MCF 10A (cell line): ENCODE results near the gene MLXIP. TPM values are rescaled to one million over a fixed set of nuclear protein-coding genes. Genes with fewer than 3 reads are reported as not detected.
"Not testable (repeated sequence)": the region's sequence is repeated elsewhere in the genome, so short reads cannot be mapped to it uniquely, and the experiment has no call there.

Experiments
- BruUV-seq: library from RNA; stranded (reverse); fragments of 400-500 nt; replicated peaks from 2 replicates; lab custom pipeline; 2021; lab: Mats Ljungman, UMichigan
- CTCF ChIA-PET: fragments of 300-600 bp; sonication (Branson Sonifier 250); formaldehyde crosslinking; extraction: SDS; loops from one replicate; lab custom pipeline; 2021; ENCODE audit warnings: antibody characterized with exemption, inconsistent platforms; lab: Yijun Ruan, JAX
- POLR2A ChIA-PET: fragments of 300-600, 350-650 bp; sonication (Branson Sonifier 250); formaldehyde crosslinking; extraction: SDS; loops from one replicate; lab custom pipeline; 2020; ENCODE audit warnings: antibody characterized with exemption, inconsistent platforms; lab: Yijun Ruan, JAX
- DNase-seq: peaks from one replicate; pipeline ENCODE4 v3.0.0-alpha.2; 2018; ENCODE audit not compliant: unreplicated experiment
- H3K27ac Mint-ChIP-seq: one replicate; pipeline ENCODE4 v1.8.0; 2022; ENCODE audit warnings: mild to moderate bottlenecking, low read depth, mixed read lengths; ENCODE audit not compliant: unreplicated experiment
- H3K27me3 Mint-ChIP-seq: one replicate; pipeline ENCODE4 v1.8.0; 2022; ENCODE audit warnings: mixed read lengths; ENCODE audit not compliant: insufficient read depth, unreplicated experiment
- H3K36me3 Mint-ChIP-seq: one replicate; pipeline ENCODE4 v1.8.0; 2022; ENCODE audit warnings: mild to moderate bottlenecking, moderate library complexity, mixed read lengths; ENCODE audit not compliant: insufficient read depth, unreplicated experiment
- H3K4me1 Mint-ChIP-seq: one replicate; pipeline ENCODE4 v1.8.0; 2022; ENCODE audit warnings: mixed read lengths; ENCODE audit not compliant: insufficient read depth, unreplicated experiment
- H3K4me3 Mint-ChIP-seq: one replicate; pipeline ENCODE4 v1.8.0; 2022; ENCODE audit warnings: mild to moderate bottlenecking, moderate library complexity, mixed read lengths; ENCODE audit not compliant: unreplicated experiment
- H3K9me3 Mint-ChIP-seq: one replicate; pipeline ENCODE4 v1.8.0; 2022; ENCODE audit warnings: mixed read lengths; ENCODE audit not compliant: unreplicated experiment
- intact Hi-C: fragments of 100-400 bp; cut with micrococcal nuclease; formaldehyde crosslinking; loops from 2 replicates; pipeline ENCODE4 v1.14.1; 2022
- total RNA-seq: library from RNA; stranded (reverse); gene quantifications from 2 replicates; pipeline ENCODE4 v1.2.3, GENCODE V29; 2022
- TF ChIP-seq, protein P1 (sequence below): fragments of 200-600 bp; IDR thresholded peaks from one replicate; pipeline ENCODE4 v1.8.0; 2022; ENCODE audit warnings: antibody characterized with exemption, mild to moderate bottlenecking; ENCODE audit not compliant: unreplicated experiment

MLXIP gene
- total RNA-seq, 1 experiment from 2014 or later: 35.6 TPM

DNA sequence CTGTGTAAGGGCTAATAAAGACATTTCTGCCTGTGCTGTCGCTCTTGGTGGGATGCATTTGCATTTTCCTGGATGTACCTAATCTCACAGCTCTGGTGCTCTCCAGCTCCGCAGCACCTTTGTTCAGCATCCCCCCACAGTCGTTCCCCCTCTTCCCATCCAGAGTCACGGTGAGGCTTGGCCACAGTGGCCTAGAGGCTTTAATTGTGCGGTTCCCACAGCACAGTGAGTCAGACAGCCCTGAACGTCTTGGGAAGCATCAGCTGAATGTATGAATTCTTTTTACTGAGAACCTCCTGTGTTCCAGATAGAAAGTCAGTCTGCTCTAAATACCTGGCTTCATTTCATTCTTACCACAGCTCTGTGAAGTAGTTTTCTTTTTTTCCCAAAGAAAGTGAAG lies 28.7 kb downstream of the MLXIP start:
- intact Hi-C loops: no loop called here

DNA sequence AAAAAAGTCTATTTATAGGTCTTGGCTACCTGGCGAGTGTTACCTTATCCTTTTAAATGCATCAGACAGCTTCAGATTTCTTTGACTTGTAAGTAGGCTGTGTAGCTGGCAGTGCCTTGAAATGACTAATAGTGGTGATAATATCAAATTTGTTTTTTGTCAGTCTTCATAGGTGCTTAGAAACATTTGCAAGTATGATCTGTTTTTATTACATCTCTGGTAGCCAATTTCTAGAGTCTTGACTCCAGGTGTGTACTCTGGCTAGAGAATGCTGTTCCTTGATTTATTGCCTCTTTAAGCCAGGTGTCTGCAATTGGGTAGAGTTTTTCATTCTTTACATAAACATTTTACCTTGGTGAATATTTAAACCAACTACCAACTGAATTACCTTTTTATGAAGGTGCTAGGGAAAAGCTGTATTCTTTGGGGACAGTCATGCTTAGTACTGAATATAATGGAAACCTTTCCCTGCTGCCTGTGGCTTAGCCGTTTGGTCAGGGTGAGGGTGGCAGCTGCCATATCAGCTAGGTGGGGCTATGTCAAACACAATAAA lies 32.6 kb downstream of the MLXIP start:
- TF ChIP-seq, protein P1, sequence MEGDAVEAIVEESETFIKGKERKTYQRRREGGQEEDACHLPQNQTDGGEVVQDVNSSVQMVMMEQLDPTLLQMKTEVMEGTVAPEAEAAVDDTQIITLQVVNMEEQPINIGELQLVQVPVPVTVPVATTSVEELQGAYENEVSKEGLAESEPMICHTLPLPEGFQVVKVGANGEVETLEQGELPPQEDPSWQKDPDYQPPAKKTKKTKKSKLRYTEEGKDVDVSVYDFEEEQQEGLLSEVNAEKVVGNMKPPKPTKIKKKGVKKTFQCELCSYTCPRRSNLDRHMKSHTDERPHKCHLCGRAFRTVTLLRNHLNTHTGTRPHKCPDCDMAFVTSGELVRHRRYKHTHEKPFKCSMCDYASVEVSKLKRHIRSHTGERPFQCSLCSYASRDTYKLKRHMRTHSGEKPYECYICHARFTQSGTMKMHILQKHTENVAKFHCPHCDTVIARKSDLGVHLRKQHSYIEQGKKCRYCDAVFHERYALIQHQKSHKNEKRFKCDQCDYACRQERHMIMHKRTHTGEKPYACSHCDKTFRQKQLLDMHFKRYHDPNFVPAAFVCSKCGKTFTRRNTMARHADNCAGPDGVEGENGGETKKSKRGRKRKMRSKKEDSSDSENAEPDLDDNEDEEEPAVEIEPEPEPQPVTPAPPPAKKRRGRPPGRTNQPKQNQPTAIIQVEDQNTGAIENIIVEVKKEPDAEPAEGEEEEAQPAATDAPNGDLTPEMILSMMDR: no peak
- peak; percentile 59 for DNase-seq
- no peaks in the 10 kb centered on the region for H3K27me3 Mint-ChIP-seq
- peaks cover 31% of the 10 kb centered on the region for H3K4me1 Mint-ChIP-seq
- BruUV-seq: no TSS peak
- no peaks in the 10 kb centered on the region for H3K9me3 Mint-ChIP-seq
- peak overlapping the region; percentile 63 for H3K27ac Mint-ChIP-seq
- no peak overlapping the region for H3K4me3 Mint-ChIP-seq
- H3K36me3 Mint-ChIP-seq: no peaks in the 10 kb centered on the region
- intact Hi-C loops: no loop called here
- POLR2A ChIA-PET: interaction anchor here (0.7 to 8.0 kb wide), 17 partner anchors 12 to 223 kb away, joined by 3 to 179 read pairs (median 4); partner anchors contain the start of genes B3GNT4 and MLXIP
- CTCF ChIA-PET: interaction anchor here (0.8 to 1.9 kb wide), 8 partner anchors 11 to 315 kb away, joined by 3 to 14 read pairs (median 3); no protein-coding TSS in a partner anchor

More for the DNA sequence above, 28.7 kb downstream of the MLXIP start:
- Mint-ChIP-seq H3K27me3 (no peaks in the 10 kb centered on the region), H3K9me3 (no peaks in the 10 kb centered on the region), H3K4me1 (peaks cover 36% of the 10 kb centered on the region), H3K27ac (peak overlapping the region; percentile 50), H3K36me3 (no peaks in the 10 kb centered on the region), H3K4me3 (no peak overlapping the region)
- BruUV-seq: no TSS peak
- ChIA-PET POLR2A (interaction anchor here (0.7 to 8.0 kb wide), 3 partner anchors 8 to 118 kb away, joined by 3 to 179 read pairs (median 110); partner anchors contain the start of gene MLXIP), CTCF (interaction anchor here (0.6 to 1.3 kb wide), 5 partner anchors 9 to 755 kb away, joined by 3 to 4 read pairs (median 3); partner anchors contain the start of gene ANAPC5)
- TF ChIP-seq, protein P1: no peak
- peak; percentile 40 for DNase-seq

DNA sequence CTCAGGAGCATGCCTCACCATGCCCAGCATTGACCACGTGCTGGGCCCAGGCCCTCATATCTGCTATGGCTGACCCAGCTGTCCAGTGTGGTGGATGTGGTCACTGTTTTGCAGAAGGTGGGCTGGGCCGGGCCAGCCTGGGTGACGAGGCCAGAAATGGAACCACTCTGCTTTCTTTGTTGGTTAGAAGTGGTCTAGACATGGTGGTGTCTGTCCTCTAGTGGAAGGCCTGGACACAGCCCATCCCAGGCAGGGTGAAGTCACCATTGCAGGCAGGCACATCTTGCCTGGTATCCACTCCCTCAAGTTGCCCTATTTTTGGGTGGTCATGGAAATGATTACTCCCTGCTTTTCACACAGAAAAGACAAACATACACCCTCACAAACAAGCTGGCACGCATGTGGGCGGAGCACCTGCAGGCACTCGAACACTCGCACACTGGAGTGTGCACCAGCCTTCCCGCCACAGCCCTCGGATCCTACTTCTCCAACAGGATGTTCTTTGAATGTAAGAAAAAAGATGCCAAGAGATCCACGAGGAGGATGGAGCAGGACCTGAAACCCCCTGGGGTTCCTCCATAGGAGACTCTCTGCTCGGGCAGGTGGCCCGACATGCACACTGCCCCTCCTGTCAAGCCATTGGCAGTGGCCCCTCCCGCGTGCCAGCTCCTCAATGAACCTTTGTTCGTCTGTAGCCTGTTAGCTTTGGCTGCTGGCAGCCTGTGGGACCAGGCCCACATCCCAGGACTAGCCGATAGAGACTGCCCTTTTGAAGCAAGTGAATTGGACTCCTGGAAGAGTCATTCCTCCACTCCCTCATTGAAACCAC lies 38.4 kb downstream of the MLXIP start:
- Mint-ChIP-seq H3K9me3 (no peaks in the 10 kb centered on the region), H3K36me3 (no peaks in the 10 kb centered on the region), H3K4me3 (no peak overlapping the region), H3K27me3 (no peaks in the 10 kb centered on the region), H3K27ac (no peak overlapping the region), H3K4me1 (peaks cover 12% of the 10 kb centered on the region)
- TF ChIP-seq, protein P1: no peak
- POLR2A ChIA-PET: interaction anchor here (0.7 to 2.4 kb wide), 5 partner anchors 14 to 54 kb away, joined by 3 to 6 read pairs (median 3); partner anchors contain the start of gene MLXIP
- CTCF ChIA-PET: interaction anchor here (0.6 to 1.7 kb wide), 3 partner anchors 36 to 882 kb away, joined by 3 to 7 read pairs (median 3); no protein-coding TSS in a partner anchor
- DNase-seq: no peak
- intact Hi-C loops: no loop called here
- BruUV-seq: no TSS peak

DNA sequence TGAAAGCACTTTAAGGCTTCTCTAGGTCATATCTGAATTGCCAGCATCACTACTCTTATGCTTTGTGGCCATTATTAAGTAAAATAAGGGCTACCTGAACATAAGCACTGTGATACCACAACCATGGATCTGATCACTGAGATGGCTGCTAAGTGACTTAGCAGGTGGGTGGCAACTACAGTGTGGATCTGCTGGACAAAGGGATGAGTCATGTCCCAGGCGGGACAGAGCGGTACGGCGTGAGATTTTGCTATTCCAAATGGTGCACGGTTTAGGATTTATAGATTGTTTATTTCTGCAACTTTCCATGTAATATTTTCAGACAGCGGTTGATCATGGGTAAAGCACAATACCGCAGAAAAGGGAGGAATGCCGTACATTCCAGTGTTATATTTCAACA lies 39.4 kb downstream of the MLXIP start:
- no peaks in the 10 kb centered on the region for H3K9me3 Mint-ChIP-seq
- H3K4me3 Mint-ChIP-seq: no peak overlapping the region
- DNase-seq: peak; percentile 39
- TF ChIP-seq, protein P1: no peak
- intact Hi-C loops: no loop called here
- ChIA-PET CTCF (no interaction called here), POLR2A (interaction anchor here (1.2 to 2.0 kb wide), 2 partner anchors 39 to 55 kb away, joined by 3 to 6 read pairs; partner anchors contain the start of gene MLXIP)
- BruUV-seq: no TSS peak
- H3K27ac Mint-ChIP-seq: no peak overlapping the region
- no peaks in the 10 kb centered on the region for H3K27me3 Mint-ChIP-seq
- H3K4me1 Mint-ChIP-seq: peaks cover 9% of the 10 kb centered on the region
- H3K36me3 Mint-ChIP-seq: no peaks in the 10 kb centered on the region

DNA sequence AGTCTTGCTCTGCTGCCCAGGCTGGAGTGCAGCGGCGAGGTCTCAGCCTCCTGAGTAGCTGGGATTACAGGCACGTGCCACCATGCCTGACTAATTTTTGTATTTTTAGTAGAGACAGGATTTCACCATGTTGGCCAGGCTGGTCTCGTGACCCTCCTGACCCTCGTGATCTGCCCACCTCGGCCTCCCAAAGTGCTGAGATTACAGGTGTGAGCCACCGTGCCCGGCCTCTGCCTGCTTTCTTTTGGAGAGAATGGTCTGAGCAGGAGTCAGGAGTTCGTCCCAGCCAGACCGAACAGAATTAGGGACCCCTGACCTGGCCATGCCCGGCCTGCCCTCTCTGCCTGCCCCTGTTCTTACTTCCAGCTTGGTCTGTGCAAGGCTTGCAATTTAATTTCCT lies 42.8 kb downstream of the MLXIP start:
- POLR2A ChIA-PET, H3K27me3 Mint-ChIP-seq, H3K27ac Mint-ChIP-seq, H3K36me3 Mint-ChIP-seq, H3K9me3 Mint-ChIP-seq, DNase-seq, BruUV-seq, H3K4me3 Mint-ChIP-seq: not testable (repeated sequence)
- H3K4me1 Mint-ChIP-seq: peaks cover 24% of the 10 kb centered on the region
- CTCF ChIA-PET: interaction anchor here (0.9 to 3.8 kb wide), 4 partner anchors 11 to 82 kb away, joined by 3 to 68 read pairs (median 22); no protein-coding TSS in a partner anchor
- intact Hi-C loops: loop anchor here (5.0 kb wide), 1 partner anchor 204 kb away; the partner anchor contains the start of gene CFAP251
